ENCODE data around the gene CSPG5. TPM values are rescaled to one million over a fixed set of nuclear protein-coding genes. Genes with fewer than 3 reads are reported as not detected.

CSPG5 gene
- polyA plus RNA-seq, 1 donor from 2014 or later, result 67.1 TPM

GRCh38 chr3:47568901-47569300 is 9.8 kb downstream of the CSPG5 start:
- no peak overlapping the region for H2AFZ ChIP-seq (ENCODE audit: low read depth, low read length)
- H3K9me3 ChIP-seq (ENCODE audit: low read length), result no peaks in the 10 kb centered on the region
- no peaks in the 10 kb centered on the region for H3K27me3 ChIP-seq (ENCODE audit: insufficient read depth, low read depth, low read length)
- H3K4me2 ChIP-seq (ENCODE audit: low read length), result no peak overlapping the region
- no peaks in the 10 kb centered on the region for H3K9me2 ChIP-seq (ENCODE audit: insufficient read depth, low read length)
- no peaks in the 10 kb centered on the region for H3K79me2 ChIP-seq (replicated peaks; ENCODE audit: insufficient read depth, low read length)
- H4K20me1 ChIP-seq (ENCODE audit: insufficient read depth), result no peaks in the 10 kb centered on the region
- no peak overlapping the region for H3K9ac ChIP-seq (ENCODE audit: low read length)
- H3K27ac ChIP-seq (ENCODE audit: low read length), result no peak overlapping the region
- H3K36me3 ChIP-seq (ENCODE audit: insufficient read depth, low read length), result peaks cover 4% of the 10 kb centered on the region
- no peak overlapping the region for H3K4me3 ChIP-seq (ENCODE audit: low read length)
- TF ChIP-seq RAD21 (conservative IDR thresholded peaks at IDR 0.05) (no peak), EP300 (conservative IDR thresholded peaks at IDR 0.05; ENCODE audit: poor library complexity, severe bottlenecking) (no peak), MXI1 (conservative IDR thresholded peaks at IDR 0.05; ENCODE audit: poor library complexity, severe bottlenecking) (no peak), EZH2 (IDR thresholded peaks at IDR 0.05; ENCODE audit: borderline replicate concordance, insufficient read depth, low read length, poor library complexity, severe bottlenecking) (no peak)
- no peaks in the 10 kb centered on the region for H3F3A ChIP-seq (ENCODE audit: insufficient read depth, low read length, poor library complexity, severe bottlenecking)

DNA sequence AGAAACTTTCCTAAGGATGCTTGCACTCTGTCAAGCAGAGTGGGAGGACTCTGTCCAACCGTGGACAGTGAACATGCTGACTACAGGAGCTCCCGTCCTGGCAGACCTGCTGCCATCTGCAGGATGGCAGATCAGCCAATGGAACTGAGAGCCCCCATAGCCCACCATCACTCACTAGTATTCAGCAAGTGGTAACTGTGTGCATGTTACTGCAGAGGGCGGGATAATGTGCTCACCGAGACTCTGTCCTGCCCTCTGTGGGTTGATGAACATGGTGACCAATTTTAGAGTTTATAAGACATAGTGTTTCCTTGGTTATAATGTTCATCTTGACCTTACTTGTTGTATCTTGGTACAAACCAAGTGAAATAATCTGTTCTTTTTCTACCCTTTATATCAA is 11.5 kb downstream of the CSPG5 start:
- H2AFZ ChIP-seq (ENCODE audit: low read depth, low read length), result no peak overlapping the region

More for the DNA sequence above, 11.5 kb downstream of the CSPG5 start:
- Histone ChIP-seq H3K4me3 (ENCODE audit: low read length) (no peak overlapping the region), H3K79me2 (replicated peaks; ENCODE audit: insufficient read depth, low read length) (no peaks in the 10 kb centered on the region), H3K9me2 (ENCODE audit: insufficient read depth, low read length) (no peaks in the 10 kb centered on the region), H3K9me3 (ENCODE audit: low read length) (no peaks in the 10 kb centered on the region), H3K9ac (ENCODE audit: low read length) (no peak overlapping the region), H3K27ac (ENCODE audit: low read length) (no peak overlapping the region), H3F3A (ENCODE audit: insufficient read depth, low read length, poor library complexity, severe bottlenecking) (no peaks in the 10 kb centered on the region), H3K36me3 (ENCODE audit: insufficient read depth, low read length) (peaks cover 8% of the 10 kb centered on the region), H4K20me1 (ENCODE audit: insufficient read depth) (no peaks in the 10 kb centered on the region), H3K4me2 (ENCODE audit: low read length) (no peak overlapping the region), H3K27me3 (ENCODE audit: insufficient read depth, low read depth, low read length) (no peaks in the 10 kb centered on the region)
- TF ChIP-seq MXI1 (conservative IDR thresholded peaks at IDR 0.05; ENCODE audit: poor library complexity, severe bottlenecking) (no peak), TAF1 (IDR thresholded peaks at IDR 0.05; ENCODE audit: low read depth) (no peak), EP300 (conservative IDR thresholded peaks at IDR 0.05; ENCODE audit: poor library complexity, severe bottlenecking) (no peak), SMC3 (conservative IDR thresholded peaks at IDR 0.05; ENCODE audit: poor library complexity) (no peak), POLR2AphosphoS5 (IDR thresholded peaks at IDR 0.05) (no peak), EZH2 (IDR thresholded peaks at IDR 0.05; ENCODE audit: borderline replicate concordance, insufficient read depth, low read length, poor library complexity, severe bottlenecking) (no peak), REST (IDR thresholded peaks at IDR 0.05; ENCODE audit: borderline replicate concordance) (no peak), RAD21 (conservative IDR thresholded peaks at IDR 0.05) (no peak)
- TF ChIP-seq, protein P1, sequence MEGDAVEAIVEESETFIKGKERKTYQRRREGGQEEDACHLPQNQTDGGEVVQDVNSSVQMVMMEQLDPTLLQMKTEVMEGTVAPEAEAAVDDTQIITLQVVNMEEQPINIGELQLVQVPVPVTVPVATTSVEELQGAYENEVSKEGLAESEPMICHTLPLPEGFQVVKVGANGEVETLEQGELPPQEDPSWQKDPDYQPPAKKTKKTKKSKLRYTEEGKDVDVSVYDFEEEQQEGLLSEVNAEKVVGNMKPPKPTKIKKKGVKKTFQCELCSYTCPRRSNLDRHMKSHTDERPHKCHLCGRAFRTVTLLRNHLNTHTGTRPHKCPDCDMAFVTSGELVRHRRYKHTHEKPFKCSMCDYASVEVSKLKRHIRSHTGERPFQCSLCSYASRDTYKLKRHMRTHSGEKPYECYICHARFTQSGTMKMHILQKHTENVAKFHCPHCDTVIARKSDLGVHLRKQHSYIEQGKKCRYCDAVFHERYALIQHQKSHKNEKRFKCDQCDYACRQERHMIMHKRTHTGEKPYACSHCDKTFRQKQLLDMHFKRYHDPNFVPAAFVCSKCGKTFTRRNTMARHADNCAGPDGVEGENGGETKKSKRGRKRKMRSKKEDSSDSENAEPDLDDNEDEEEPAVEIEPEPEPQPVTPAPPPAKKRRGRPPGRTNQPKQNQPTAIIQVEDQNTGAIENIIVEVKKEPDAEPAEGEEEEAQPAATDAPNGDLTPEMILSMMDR (IDR thresholded peaks at IDR 0.05; ENCODE audit: poor library complexity, severe bottlenecking), result no peak
